ENCODE measurements around the gene UBE2K.

The UBE2K gene

GRCh38 chr4:39660757-39661156 is 37.2 kb upstream of the UBE2K start:
- TF ChIP-seq FOXP2 (optimal IDR thresholded peaks at IDR 0.05; ENCODE audit: borderline replicate concordance, extremely low read depth, extremely low read length, insufficient read depth): no peak
- TF ChIP-seq SIN3A (IDR thresholded peaks at IDR 0.05; ENCODE audit: borderline replicate concordance, insufficient read depth, low read length): no peak
- no peak for TF ChIP-seq TAF1 (IDR thresholded peaks at IDR 0.05; ENCODE audit: borderline replicate concordance, insufficient read depth, low read length)
- TF ChIP-seq REST (IDR thresholded peaks at IDR 0.05; ENCODE audit: insufficient read depth in 1 of 2, low read depth in 2 of 2, low read length in 2 of 2): no peak
- no peak for TF ChIP-seq POLR2AphosphoS5 (IDR thresholded peaks at IDR 0.05; ENCODE audit: low read depth, low read length)

GRCh38 chr4:39662683-39663082 is 35.3 kb upstream of the UBE2K start:
- TF ChIP-seq FOXP2 (optimal IDR thresholded peaks at IDR 0.05; ENCODE audit: borderline replicate concordance, extremely low read depth, extremely low read length, insufficient read depth): no peak
- TF ChIP-seq SIN3A (IDR thresholded peaks at IDR 0.05; ENCODE audit: borderline replicate concordance, insufficient read depth, low read length): no peak
- no peak for TF ChIP-seq POLR2AphosphoS5 (IDR thresholded peaks at IDR 0.05; ENCODE audit: low read depth, low read length)

GRCh38 chr4:39664828-39665731 is 32.9 kb upstream of the UBE2K start:
- no peak for TF ChIP-seq TAF1 (IDR thresholded peaks at IDR 0.05; ENCODE audit: borderline replicate concordance, insufficient read depth, low read length)
- no peak for TF ChIP-seq REST (IDR thresholded peaks at IDR 0.05; ENCODE audit: insufficient read depth in 1 of 2, low read depth in 2 of 2, low read length in 2 of 2)
- no peak for TF ChIP-seq SIN3A (IDR thresholded peaks at IDR 0.05; ENCODE audit: borderline replicate concordance, insufficient read depth, low read length)
- no peak for TF ChIP-seq POLR2AphosphoS5 (IDR thresholded peaks at IDR 0.05; ENCODE audit: low read depth, low read length)
- no peak for TF ChIP-seq FOXP2 (optimal IDR thresholded peaks at IDR 0.05; ENCODE audit: borderline replicate concordance, extremely low read depth, extremely low read length, insufficient read depth)

- no peak for TF ChIP-seq POLR2AphosphoS5 (IDR thresholded peaks at IDR 0.05; ENCODE audit: low read depth, low read length)
- TF ChIP-seq FOXP2 (optimal IDR thresholded peaks at IDR 0.05; ENCODE audit: borderline replicate concordance, extremely low read depth, extremely low read length, insufficient read depth): no peak
- no peak for TF ChIP-seq SIN3A (IDR thresholded peaks at IDR 0.05; ENCODE audit: borderline replicate concordance, insufficient read depth, low read length)
- no peak for TF ChIP-seq TAF1 (IDR thresholded peaks at IDR 0.05; ENCODE audit: borderline replicate concordance, insufficient read depth, low read length)
- no peak for TF ChIP-seq REST (IDR thresholded peaks at IDR 0.05; ENCODE audit: insufficient read depth in 1 of 2, low read depth in 2 of 2, low read length in 2 of 2)
Observed at GRCh38 chr4:39667706-39668105, 30.2 kb upstream of the UBE2K start.

- TF ChIP-seq REST (IDR thresholded peaks at IDR 0.05; ENCODE audit: insufficient read depth in 1 of 2, low read depth in 2 of 2, low read length in 2 of 2) (no peak), FOXP2 (optimal IDR thresholded peaks at IDR 0.05; ENCODE audit: borderline replicate concordance, extremely low read depth, extremely low read length, insufficient read depth) (no peak), TAF1 (IDR thresholded peaks at IDR 0.05; ENCODE audit: borderline replicate concordance, insufficient read depth, low read length) (no peak), SIN3A (IDR thresholded peaks at IDR 0.05; ENCODE audit: borderline replicate concordance, insufficient read depth, low read length) (no peak), POLR2AphosphoS5 (IDR thresholded peaks at IDR 0.05; ENCODE audit: low read depth, low read length) (no peak)
Observed at GRCh38 chr4:39668887-39669286, 29.0 kb upstream of the UBE2K start.

Measured in PFSK-1 (cell line).